DND-41 (cell line): ENCODE results near the gene ACTR1A.

Source experiments
- EZH2 ChIP-seq: IDR thresholded peaks from 3 replicates; pipeline ENCODE4 v1.6.1; 2012; ENCODE audit warnings: borderline replicate concordance, low read depth, mild to moderate bottlenecking, moderate library complexity, low read length, inconsistent platforms; ENCODE audit not compliant: severe bottlenecking
- TF ChIP-seq, protein P1 (sequence below): IDR thresholded peaks from 2 replicates; pipeline ENCODE4 v1.5.1; 2012; ENCODE audit warnings: borderline replicate concordance, low read length, moderate library complexity, mild to moderate bottlenecking; ENCODE audit not compliant: poor library complexity, severe bottlenecking; ENCODE audit errors: extremely low read depth

DNA sequence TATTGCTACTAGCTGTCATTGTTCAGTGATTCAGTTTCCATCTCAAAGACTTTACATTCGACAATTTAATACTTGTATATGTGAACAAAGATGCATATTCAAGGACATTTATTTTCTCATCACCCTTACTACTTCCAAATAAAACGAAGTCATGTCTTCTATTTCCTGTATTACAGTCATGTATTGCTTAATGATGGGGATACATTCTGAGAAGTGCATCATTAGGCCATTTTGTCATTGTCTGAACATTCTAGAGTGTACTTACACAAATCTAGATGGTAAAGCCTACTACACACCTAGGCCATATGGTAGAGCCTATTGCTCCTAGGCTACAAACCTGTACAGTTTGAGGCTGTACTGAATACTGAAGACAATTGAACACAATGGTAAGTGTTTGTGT lies 57.7 kb downstream of the ACTR1A start:
- TF ChIP-seq, protein P1, sequence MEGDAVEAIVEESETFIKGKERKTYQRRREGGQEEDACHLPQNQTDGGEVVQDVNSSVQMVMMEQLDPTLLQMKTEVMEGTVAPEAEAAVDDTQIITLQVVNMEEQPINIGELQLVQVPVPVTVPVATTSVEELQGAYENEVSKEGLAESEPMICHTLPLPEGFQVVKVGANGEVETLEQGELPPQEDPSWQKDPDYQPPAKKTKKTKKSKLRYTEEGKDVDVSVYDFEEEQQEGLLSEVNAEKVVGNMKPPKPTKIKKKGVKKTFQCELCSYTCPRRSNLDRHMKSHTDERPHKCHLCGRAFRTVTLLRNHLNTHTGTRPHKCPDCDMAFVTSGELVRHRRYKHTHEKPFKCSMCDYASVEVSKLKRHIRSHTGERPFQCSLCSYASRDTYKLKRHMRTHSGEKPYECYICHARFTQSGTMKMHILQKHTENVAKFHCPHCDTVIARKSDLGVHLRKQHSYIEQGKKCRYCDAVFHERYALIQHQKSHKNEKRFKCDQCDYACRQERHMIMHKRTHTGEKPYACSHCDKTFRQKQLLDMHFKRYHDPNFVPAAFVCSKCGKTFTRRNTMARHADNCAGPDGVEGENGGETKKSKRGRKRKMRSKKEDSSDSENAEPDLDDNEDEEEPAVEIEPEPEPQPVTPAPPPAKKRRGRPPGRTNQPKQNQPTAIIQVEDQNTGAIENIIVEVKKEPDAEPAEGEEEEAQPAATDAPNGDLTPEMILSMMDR, result no peak
- no peak for TF ChIP-seq EZH2
